IPS-18c (cell line): ENCODE data around the gene PIP4K2B.
"Not testable (repeated sequence)": the region's sequence is repeated elsewhere in the genome, so short reads cannot be mapped to it uniquely, and the experiment has no call there.

Source experiments
- H3K4me3 ChIP-seq: 2 replicates; pipeline ENCODE4 v1.7.0; 2013; ENCODE audit warnings: low read depth, mild to moderate bottlenecking, low read length, moderate library complexity; ENCODE audit not compliant: insufficient read depth
- H3K9me3 ChIP-seq: one replicate; pipeline ENCODE4 v1.6.1; 2013; ENCODE audit warnings: mild to moderate bottlenecking, low read length, moderate library complexity; ENCODE audit not compliant: control insufficient read depth, insufficient read depth

Gene PIP4K2B

DNA sequence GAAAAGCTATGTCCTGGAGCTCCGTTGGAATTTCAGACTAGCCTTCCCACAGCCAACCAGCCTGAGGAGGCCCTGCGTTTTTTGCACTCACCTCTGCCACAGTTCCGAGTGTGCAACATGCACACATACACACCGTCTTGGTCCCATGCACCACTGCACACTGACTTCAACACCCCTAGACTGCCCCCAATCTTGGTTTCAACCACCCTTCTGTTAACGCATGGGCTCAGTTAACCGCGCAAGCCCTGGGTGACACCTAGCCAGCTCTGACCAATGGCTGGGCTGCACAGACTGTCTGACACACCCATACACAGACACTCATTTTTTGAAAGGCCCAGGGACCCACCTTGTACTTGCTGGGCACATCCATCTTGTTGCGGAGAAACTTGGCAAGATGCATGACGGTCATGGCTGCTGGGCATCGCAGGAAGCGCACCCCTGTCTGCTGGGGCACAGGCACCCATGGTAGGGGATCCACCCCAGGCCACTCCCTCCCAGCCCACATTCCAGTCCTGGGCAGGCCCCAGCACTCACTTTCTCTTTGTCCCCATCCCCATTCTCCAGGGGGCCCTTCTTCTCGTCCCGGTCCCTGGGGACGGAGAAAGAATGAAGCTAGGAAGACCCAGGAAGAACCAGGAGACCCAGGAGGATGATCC lies 61.2 kb downstream of the PIP4K2B start:
- H3K9me3 ChIP-seq = no peaks in the 10 kb centered on the region

DNA sequence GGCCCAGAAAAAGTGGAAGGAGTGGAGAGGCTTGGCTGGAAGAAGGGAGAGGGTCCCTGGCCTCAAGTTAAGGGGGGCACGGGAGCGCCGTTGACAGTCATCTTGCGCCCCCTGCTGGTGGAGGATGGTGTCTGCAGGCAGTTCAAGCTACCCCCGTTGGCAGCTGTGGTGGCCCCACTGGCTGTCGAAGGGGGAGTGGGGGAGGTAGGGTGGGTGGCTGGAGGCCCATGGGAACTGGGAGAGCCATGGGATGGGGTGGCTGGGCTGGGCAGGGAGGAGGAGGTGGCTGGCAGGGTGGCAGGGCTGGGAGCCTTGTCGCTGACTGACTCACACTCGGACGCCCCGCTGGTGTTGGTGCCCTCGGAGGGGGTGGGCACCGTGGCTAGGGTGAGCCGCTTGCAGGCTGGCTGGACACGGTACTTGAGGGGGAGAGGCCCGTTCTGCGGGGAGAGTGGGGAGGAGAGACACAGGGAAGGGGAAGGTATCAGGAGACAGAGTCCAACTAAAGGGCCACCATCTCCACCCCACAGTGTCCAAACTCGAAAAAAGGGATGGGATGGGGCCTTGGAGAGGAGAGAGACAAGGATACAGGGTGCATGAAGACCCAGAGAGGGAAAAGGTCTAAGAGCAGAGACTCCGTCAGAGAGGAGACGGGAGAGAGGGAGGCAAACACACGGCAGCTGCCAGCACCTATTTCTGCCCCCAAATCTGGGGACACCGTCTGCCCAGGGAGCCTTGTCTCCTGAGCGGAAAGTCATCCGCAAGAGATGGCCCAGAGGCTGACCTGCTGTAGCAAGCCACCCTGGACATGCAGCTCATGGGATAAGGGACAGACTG lies 64.0 kb downstream of the PIP4K2B start:
- no peaks in the 10 kb centered on the region for H3K9me3 ChIP-seq
- no peak overlapping the region for H3K4me3 ChIP-seq

More for the DNA sequence above, 61.2 kb downstream of the PIP4K2B start:
- no peak overlapping the region for H3K4me3 ChIP-seq

DNA sequence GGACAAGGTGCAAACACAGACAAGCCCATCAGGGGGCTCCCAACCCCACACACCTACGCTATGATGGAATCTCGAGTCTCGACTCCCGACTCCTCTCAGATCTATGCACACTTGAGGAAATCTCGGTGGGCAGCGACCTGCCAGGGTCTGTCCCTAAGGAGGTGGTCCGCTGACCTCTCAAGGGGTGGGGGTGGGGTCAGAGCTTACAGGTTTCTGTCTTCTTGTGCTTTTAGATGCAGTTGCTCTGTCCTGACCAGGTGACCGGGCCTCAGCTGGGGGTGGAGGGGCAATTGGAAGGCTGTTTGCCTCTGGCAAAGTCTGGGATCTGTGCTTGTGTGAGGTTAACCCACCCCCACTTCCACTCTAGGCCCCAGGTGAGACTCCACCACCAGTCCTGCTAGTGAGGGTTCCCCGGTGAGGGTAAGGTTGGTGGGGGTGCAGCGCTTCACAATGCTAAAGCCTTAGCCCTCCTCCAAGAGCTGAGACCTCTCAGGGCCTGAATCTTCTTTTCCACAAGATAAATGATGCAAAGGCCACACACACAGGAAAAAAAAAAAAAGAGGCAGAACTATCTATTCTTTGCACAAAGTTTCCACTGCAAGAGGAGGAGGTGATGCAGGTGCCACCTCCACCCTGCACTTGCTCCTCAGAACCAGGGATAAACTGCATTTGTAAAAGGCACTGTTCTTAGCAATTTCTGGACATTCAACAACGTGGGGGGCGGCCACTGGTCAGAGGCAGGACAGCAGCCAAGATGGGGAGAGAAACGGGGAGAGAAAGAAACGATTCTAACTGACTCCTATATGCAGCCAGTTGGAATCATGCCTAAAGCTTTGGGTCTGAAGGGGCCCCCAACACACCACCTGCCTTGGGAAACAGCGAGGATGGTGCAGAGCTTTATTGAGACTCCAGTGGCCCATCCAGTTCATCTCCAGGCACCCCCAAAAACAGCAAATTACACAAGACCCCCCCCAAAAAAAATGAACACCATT lies 65.1 kb downstream of the PIP4K2B start:
- Histone ChIP-seq H3K9me3 (no peaks in the 10 kb centered on the region), H3K4me3 (no peak overlapping the region)

DNA sequence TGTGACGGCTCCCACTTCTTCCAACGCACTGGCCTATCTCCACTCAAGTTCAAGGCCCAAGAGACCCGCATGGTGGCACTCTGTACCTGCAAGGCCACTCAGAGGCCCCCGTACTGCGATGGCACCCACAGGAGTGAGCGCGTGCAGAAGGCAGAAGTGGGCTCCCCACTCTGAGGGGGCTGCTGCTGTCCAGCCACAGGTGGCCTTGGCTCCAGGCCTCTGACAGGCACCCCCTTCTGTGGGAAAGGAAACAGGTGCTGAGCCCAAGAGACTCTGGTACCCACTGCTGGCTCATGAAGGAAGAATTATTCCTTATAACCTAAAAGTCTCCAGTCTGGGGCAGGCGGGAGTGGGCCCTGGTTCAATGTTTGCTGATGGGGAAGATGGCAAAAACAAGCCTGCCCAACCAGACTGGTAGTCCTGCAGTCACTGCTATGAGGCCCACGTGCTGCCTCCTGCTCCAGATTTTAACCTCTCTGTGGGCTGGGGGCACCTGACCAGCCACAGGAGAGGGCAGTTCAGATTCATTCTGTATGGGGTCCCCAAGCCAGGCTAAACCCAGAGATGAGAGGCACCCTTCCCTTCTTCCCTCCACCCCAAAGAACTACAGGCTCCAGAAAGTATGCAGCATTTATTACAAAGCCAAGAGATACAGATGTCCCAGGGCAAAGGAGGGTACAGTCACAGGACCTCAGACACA lies 65.9 kb downstream of the PIP4K2B start:
- H3K9me3 ChIP-seq = no peaks in the 10 kb centered on the region
- H3K4me3 ChIP-seq = no peak overlapping the region

DNA sequence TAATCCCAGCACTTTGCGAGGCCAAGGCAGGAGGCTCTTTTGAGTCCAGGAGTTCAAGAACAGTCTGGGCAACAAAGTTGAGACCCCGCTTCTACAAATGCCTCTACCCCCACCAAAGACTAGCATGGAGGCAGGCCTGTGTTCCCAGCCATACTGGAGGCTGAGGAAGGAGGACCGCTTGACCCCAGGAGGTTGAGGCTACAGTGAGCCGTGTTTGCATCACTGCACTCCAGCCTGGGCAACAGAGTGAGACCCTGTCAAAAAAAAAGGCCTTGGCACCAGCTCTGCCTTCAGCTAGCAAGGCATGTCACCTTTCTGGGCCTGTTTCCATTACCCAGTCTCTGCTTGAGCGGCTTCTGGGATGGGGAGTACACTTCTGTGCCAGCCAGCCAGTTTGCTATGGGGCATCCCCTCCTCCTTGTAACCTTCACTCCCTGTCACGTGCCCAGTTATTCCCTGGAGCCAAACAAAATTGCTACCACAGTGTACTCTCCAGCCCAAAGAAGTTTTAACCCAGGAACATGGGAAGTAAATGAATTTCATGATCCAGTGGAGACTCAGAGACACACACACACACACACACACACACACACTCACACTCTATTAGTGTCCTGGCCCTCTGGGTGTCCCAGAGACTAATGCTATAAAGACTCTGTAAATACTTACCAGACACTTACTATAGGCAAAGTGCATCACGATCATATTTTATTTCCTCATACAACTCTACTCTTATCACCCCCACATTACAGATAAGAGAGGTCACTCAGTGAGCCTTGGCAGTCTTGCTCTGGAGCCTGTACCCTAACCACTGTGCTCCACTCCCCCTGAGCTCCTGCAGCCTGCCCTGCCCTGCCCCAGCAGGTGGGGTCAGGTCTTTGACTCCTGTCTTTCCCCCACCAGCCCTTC lies 66.7 kb downstream of the PIP4K2B start:
- Histone ChIP-seq H3K4me3 (no peak overlapping the region), H3K9me3 (no peaks in the 10 kb centered on the region)

DNA sequence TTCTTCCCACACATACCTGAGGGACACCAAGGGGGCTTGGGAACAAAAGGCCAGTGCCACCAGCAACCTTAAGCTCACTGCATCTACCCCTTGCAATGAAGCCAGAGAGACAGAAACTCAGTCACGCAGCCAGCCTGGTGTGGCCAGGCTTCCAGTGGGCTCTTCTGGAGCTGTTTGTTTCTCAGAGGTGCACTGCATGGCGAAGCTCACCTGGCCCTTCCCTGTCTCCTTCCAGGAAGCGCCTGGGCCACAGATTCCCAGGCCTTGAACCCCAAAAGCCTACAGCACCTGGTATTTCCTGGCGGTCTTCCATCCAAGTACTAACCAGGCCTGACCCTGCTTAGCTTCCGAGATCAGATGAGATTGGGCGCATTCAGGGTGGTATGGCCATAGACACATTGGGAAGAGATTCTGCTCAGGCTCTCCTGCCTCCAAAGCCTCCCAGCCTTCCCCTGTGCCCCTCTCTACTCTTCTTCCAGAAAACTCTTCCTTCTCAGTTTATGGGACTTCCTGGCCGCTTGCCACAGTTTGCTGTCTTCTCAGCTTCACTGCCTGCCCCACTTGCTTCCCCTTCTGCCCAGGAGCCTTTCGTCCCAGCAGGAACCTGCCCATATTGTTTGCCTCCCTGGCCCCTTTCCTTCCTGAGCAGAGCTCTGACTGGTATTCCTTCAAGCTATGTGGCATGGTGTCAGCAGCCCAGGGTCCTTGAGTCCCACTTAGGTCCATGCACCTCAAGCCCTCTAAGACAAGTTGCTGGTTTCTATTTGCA lies 67.6 kb downstream of the PIP4K2B start:
- Histone ChIP-seq H3K4me3 (no peak overlapping the region; the same call in 1 of the 2 replicates), H3K9me3 (no peaks in the 10 kb centered on the region)

DNA sequence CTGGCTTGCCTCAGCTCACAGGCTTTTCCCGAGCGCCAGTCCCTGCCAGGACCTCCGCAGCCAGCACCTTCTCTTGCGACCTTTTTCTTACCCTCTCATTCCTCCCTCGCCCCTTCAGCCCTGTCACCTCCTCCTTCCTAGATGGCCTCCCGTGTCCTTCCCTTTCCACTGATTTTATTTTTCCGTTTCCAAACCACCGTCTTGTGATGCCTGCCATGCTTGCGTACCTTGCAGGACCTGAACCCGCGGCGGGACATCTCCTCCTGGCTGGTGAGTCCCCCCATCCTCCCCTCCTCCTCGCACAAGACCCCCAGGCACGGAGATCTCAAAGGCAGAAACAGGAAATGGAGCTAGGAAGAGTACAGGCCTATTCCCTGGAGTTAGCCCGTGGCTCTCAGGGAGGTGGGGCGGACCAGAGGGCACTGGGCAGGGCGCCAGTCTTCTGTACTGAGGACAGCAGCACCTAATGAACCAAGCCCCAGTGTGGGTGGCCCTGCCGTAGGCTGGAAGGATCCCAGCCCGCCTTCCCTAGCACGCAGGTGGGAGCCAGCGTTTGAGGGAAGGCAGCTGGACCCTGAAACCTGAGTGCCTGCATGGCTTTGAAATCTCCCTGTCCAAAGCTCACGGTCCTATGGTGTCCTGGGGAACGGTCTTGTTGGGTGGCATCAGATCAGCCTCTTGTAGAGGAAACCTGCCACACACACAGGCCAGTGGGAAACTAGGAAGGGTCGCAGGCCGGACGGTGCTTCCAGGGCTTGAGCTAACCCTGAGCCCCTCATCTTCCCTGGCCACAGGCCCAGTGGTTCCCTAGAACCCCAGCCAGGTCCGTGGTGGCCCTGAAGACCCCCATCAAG lies 68.6 kb downstream of the PIP4K2B start:
- Histone ChIP-seq H3K4me3 (peak overlapping the region; percentile 78), H3K9me3 (no peaks in the 10 kb centered on the region)

DNA sequence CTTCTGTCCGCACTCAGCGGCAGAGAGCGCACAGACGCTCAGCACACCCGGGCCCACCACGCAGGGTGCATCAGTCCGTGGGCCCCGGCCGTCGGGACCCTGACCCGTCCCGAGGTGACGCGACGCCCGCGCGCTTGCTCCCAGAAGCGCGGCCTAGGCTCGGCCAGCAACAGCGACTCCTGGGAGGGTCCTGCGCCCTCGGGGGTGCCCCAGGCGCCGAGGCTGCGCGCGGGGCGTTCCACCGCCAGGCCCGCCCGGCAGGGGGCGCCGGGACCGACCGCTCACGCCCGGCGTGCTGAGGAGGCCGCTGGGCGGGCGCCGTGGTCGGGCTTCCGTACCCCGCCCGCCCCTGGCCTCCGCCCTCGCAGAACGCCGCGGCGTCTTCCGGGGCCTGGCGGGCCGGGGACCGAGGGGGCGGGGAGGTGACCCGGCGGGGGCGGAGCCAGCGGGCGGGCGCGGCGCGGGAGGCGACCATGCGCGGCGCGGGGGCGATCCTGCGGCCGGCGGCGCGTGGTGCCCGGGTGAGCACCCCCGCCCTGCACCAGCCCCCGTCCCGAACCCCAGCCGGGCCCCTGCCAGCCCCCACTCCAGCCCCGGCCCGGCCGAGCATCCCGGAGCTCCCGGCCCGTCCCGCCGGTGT lies 69.3 kb downstream of the PIP4K2B start, which contains the start of gene CISD3:
Gene CISD3 (plus strand): TSS at position 456 of the 640 bp plus-strand sequence. CDS start 18 bp downstream, at position 474.
- Histone ChIP-seq H3K9me3 (no peaks in the 10 kb centered on the region), H3K4me3 (peak within 1 kb of the TSS; percentile 78)

DNA sequence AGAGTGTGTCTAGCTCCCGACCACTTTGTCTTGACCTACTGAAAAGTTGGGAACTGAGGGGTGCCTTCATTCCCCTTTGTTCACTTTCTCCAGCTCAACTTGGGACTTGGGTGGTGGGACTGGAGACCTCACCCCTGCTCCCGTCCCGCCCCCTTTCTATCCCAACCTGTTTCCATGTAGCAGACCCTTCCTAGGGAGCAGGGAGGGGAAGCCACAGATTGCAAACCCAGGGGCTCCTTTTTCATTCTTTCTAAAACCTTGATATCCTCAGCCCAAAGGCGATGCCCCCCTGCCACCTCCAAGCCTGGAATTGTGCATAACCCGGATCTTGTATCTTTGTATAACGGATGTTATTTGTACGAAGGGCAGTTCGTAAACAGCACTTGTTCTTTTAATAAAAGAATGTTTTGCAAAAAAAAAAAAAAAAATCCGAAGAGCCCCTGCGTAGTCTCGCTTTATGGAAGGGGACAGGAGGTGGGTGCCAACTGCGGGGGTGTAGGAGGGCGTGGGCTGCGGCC lies 69.9 kb downstream of the PIP4K2B start:
- no peaks in the 10 kb centered on the region for H3K9me3 ChIP-seq
- H3K4me3 ChIP-seq = peak overlapping the region; percentile 73

DNA sequence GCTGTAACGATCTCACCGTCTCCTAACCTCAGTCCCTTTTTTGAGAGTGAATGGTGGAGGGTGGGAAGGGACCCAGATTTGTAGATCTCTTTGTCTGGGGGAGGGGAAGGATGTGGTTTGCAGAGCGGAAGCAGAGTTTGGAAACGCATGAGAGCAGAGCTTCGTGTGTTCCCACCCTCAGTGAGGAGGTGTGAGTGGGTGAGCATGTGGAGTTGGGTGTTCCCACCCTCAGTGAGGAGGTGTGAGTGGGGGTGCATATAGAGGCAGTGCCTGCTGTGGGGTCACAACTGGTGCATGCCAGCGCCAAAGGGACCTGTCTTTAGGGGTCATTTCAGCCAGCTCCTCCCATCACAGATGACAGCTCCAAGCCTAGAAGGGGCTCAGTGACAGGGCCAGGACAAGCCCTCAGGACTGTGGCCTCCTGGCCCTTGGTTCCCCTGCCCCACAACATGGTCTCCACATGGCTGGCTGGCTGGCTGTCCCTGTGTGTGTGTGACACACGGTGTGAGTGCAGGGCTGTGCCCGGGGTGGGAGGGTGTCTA lies 71.0 kb downstream of the PIP4K2B start:
- H3K4me3 ChIP-seq = no peak overlapping the region
- H3K9me3 ChIP-seq = no peaks in the 10 kb centered on the region

DNA sequence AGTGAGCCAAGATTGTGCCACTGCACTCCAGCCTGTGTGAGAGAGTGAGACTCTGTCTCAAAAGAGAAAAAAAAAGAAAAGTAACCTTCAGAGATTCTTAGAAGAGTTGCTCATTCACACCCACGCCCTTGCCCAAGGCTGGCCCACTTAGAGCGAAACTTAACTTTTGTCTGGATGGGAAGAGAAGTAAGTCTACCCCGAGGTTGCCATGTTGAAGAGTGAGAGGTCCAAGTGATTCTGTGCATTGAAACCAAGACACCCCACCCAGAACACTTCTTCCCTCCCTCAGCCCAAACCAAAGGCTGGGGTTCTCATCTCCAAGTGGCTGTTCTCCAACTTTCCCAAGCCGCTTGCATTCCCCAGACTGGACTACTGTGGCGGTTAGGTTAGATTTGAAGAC lies 71.6 kb downstream of the PIP4K2B start:
- no peak overlapping the region for H3K4me3 ChIP-seq
- no peaks in the 10 kb centered on the region for H3K9me3 ChIP-seq

DNA sequence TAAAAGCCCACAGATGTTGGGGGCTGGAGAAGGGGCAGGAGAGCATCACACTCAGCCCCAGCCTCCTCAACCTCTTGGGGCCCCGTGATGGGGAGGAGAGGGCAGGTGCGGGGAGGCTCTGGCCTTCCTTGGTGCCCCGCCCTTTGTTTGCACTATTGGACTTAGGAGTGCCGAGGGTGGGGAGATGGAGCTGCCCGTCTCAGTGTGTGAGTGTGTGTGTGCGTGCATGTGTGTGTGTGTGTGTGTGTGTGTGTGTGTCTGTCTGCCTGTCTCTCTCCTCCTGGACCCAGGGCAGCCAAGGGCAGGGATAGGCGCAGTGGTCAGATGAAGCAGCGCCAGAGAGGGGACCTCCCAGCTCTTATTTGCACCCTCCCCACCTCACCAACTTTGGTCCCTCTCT lies 73.2 kb downstream of the PIP4K2B start:
- not testable (repeated sequence) for H3K4me3 ChIP-seq, H3K9me3 ChIP-seq

DNA sequence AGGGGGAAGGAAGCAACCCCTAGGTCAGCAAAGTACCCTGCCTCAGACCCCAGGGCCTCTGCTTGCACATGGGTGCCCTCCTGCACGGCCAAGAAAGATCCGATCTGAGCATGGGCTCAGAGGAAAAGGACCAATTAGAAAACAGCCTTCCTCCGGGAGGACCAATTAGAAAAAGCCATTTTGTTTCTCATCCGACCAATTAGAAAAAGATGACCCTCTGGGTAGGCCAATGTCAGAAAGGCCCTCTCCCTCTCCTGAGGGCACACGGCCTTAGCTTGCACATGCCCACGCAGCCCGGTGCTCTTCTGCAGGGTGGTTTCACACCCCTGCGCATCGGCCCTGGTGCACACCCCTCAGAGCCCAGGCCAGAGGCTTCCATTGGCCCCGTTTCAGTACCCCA lies 74.3 kb downstream of the PIP4K2B start:
- Histone ChIP-seq H3K4me3 (no peak overlapping the region), H3K9me3 (no peaks in the 10 kb centered on the region)
